Body of pancreas (tissue), 4 donors: Measurements from ENCODE around the gene CBL. TPM values are rescaled to one million over a fixed set of nuclear protein-coding genes. Genes with fewer than 3 reads are reported as not detected.

ENCODE experiments used
- ATAC-seq: fragments of 150-250 bp; one replicate; pipeline ENCODE4 v1.9.1; 2016
- DNase-seq, 4 donors: peaks; one replicate each; pipeline ENCODE4 v3.0.0-alpha.2; 2019
- H3K27ac ChIP-seq, 4 donors: fragments of 200-600 bp; sonication (generic); 1 replicate in 3 of 4; 2 replicates in 1 of 4; pipeline versions ENCODE4 v1.5.1 to v1.6.1; 2016 to 2019; ENCODE audit warnings: mild to moderate bottlenecking in 1 of 4, mixed read lengths in 1 of 4, moderate library complexity in 1 of 4
- H3K27me3 ChIP-seq, 2 donors: fragments of 200-600 bp; sonication (generic); one replicate each; pipeline ENCODE4 v1.6.0; 2016; ENCODE audit warnings: mild to moderate bottlenecking in 1 of 2
- H3K36me3 ChIP-seq, 2 donors: fragments of 200-600 bp; sonication (generic); replicated peaks in 1 of 2; 2 replicates each; pipeline ENCODE4 v1.5.1; 2016; ENCODE audit warnings: low read depth in 2 of 2; ENCODE audit not compliant: insufficient read depth in 1 of 2
- H3K4me1 ChIP-seq: fragments of 200-600 bp; sonication (generic); one replicate; pipeline ENCODE4 v1.6.0; 2016
- H3K4me3 ChIP-seq, 2 donors: fragments of 200-600 bp; sonication (generic); 1 replicate in 1 of 2; 2 replicates in 1 of 2; pipeline ENCODE4 v1.5.1; 2016 to 2019
- H3K9me3 ChIP-seq, 3 donors: fragments of 200-600 bp; sonication (generic); 1 replicate in 2 of 3; 2 replicates in 1 of 3; pipeline ENCODE4 v1.5.1; 2016
- CTCF ChIP-seq, 7 experiments: fragments of 450-650 bp in 4 of 7; fragments of 200-600 bp in 3 of 7; sonication (generic) in 3 of 7; IDR thresholded peaks; one replicate each; pipeline ENCODE4 v1.5.1; 2016 to 2019; ENCODE audit warnings: antibody characterized with exemption in 7 of 7
- POLR2A ChIP-seq, 3 donors: fragments of 450-650 bp; IDR thresholded peaks; one replicate each; pipeline ENCODE4 v1.6.1; 2016; ENCODE audit warnings: antibody characterized with exemption in 3 of 3, mild to moderate bottlenecking in 2 of 3
- WGBS, 2 donors: methylation state at CpG; one replicate each; pipeline ENCODE4 v1.1.5; 2017; 5-methylcytosine and 5-hydroxymethylcytosine counted together
- intact Hi-C: fragments of 100-400 bp; cut with DNase I; formaldehyde crosslinking; loops from one replicate; pipeline ENCODE4 v1.15.1; 2023
- total RNA-seq, 2 donors: library from RNA; depleted of rRNA; stranded (reverse); fragments of >200 nt; gene quantifications; one replicate each; pipeline ENCODE4 v1.1.0, GENCODE V29; 2016

The CBL gene
- total RNA-seq, 2 donors from 2014 or later = 3.0 to 6.5 TPM

DNA sequence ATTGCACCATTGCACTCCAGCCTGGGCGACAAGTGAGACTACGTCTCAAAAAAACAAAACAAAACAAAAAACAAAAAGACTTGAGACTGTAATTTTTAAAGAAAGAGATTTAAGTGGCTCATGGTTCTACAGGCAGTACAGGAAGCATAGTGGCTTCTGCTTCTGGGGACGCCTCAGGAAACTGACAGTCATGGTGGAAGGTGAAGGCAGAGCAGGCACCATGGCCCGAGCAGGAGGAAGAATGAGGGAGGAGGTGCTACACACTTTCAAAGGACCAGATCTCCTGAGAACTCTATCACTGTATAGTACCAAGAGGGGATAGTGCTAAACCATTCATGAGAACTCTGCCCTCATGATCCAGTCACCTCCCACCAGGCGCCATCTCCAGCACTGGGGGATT, 52.0 kb downstream of the CBL start:
- Histone ChIP-seq H3K4me1 (peaks cover 7% of the 10 kb centered on the region), H3K27ac (no peak overlapping the region), H3K9me3 (no peaks in the 10 kb centered on the region), H3K27me3 (no peaks in the 10 kb centered on the region), H3K36me3 (no peaks in the 10 kb centered on the region), H3K4me3 (no peak overlapping the region)
- DNase-seq = no peak
- WGBS, 2 donors = 68 to 93% methylated on average over 5 of the region's 5 CpGs
- ATAC-seq = no peak
- TF ChIP-seq CTCF (IDR thresholded peaks at IDR 0.05) (no peak), POLR2A (IDR thresholded peaks at IDR 0.05) (no peak)
- intact Hi-C loops = no loop called here

GRCh38 chr11:119258983-119259382, 52.8 kb downstream of the CBL start:
- Histone ChIP-seq H3K27me3 (no peaks in the 10 kb centered on the region), H3K4me3 (no peak overlapping the region), H3K4me1 (peaks cover 15% of the 10 kb centered on the region), H3K9me3 (no peaks in the 10 kb centered on the region), H3K36me3 (no peaks in the 10 kb centered on the region), H3K27ac (no peak overlapping the region)
- TF ChIP-seq CTCF (IDR thresholded peaks at IDR 0.05) (no peak), POLR2A (IDR thresholded peaks at IDR 0.05) (no peak)
- WGBS, 2 donors = 66 to 70% methylated on average over 3 of the region's 3 CpGs
- ATAC-seq = no peak
- intact Hi-C loops = no loop called here
- DNase-seq = no peak

DNA sequence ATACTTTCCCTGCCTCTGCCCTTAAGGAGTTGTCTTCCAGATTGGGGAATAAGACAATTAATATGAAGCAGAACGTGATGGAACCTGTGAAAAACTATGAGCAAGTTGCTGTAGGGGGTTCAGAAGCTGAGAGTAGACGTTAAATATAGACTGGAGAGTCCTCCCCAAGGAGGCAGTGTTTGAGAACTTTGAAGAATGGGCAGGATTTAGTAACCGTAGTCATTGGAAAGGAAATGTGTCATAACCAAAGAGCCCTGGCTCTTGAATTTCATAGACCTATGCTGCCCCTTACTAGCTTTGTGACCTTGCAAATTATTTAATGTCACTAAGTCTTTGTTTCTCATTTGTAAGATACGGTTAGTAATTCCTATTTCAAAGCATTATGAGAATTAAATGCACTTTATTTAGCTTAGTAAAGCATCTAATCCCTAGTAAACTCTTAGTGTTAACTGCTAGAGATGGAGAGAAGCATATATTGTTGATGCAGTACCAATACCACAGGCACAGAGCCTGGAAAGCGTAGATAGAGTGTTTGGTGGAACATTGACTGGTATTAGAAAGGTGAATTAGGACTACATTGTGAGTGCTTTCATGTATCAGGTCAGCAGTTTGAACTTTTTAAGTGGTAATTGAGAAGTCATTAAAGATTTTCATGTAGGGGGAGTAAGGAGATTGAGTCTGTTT, 56.7 kb downstream of the CBL start:
- no peak for DNase-seq
- Histone ChIP-seq H3K27me3 (no peaks in the 10 kb centered on the region), H3K4me3 (no peak overlapping the region), H3K27ac (no peak overlapping the region), H3K4me1 (peaks cover 17% of the 10 kb centered on the region), H3K36me3 (no peaks in the 10 kb centered on the region), H3K9me3 (no peaks in the 10 kb centered on the region)
- intact Hi-C loops = no loop called here
- WGBS, 2 donors = 59 to 73% methylated on average over 5 of the region's 5 CpGs
- TF ChIP-seq POLR2A (IDR thresholded peaks at IDR 0.05) (no peak), CTCF (IDR thresholded peaks at IDR 0.05) (no peak)
- no peak for ATAC-seq

DNA sequence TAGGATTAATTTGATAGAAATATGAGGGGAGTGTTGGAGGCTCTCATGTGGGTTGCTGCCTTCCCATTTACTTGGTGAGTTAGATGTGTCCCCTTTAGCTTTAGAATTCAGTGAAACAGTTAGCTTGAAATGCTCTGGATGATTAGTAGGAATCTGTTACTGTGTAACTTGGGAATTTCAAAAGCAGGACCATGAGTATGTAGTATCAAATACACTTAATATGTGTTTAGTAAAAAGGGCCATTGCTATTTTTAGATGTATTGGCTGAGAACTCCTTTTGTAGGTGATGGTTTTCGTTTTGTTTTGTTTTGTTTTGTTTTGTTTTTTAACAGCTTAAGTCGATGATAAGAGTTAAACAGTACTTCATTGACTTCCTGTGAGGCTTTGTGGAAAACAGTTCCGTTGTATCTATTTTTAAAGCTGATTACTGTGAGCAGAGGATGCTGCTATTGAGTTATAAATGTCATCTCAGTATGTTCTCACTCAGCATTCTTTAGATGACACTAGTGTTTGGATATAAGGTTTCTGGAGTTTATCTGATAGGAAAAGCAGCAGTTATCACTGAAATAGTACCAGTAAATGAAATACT, 57.3 kb downstream of the CBL start:
- TF ChIP-seq POLR2A (IDR thresholded peaks at IDR 0.05) (no peak), CTCF (IDR thresholded peaks at IDR 0.05) (no peak)
- H3K27me3 ChIP-seq = no peaks in the 10 kb centered on the region
- 16 to 19% methylated on average over 3 of the region's 3 CpGs for WGBS, 2 donors
- H3K4me3 ChIP-seq = no peak overlapping the region
- no peaks in the 10 kb centered on the region for H3K9me3 ChIP-seq
- ATAC-seq (no peak), DNase-seq (no peak)
- intact Hi-C loops = no loop called here
- H3K4me1 ChIP-seq = peaks cover 17% of the 10 kb centered on the region
- H3K36me3 ChIP-seq = no peaks in the 10 kb centered on the region
- H3K27ac ChIP-seq = no peak overlapping the region

- ATAC-seq = no peak
- Histone ChIP-seq H3K4me1 (peaks cover 17% of the 10 kb centered on the region), H3K9me3 (no peaks in the 10 kb centered on the region), H3K36me3 (no peaks in the 10 kb centered on the region), H3K4me3 (no peak overlapping the region), H3K27me3 (no peaks in the 10 kb centered on the region), H3K27ac (no peak overlapping the region)
- intact Hi-C loops = no loop called here
- TF ChIP-seq POLR2A (IDR thresholded peaks at IDR 0.05) = no peak
- no peak for TF ChIP-seq CTCF (IDR thresholded peaks at IDR 0.05)
- WGBS, 2 donors = 74 to 89% methylated on average over 3 of the region's 3 CpGs
- DNase-seq = no peak
Measured at GRCh38 chr11:119266063-119266462, 59.9 kb downstream of the CBL start.
